ENCODE results near the gene PAH. TPM values are rescaled to one million over a fixed set of nuclear protein-coding genes. Genes with fewer than 3 reads are reported as not detected.

Gene PAH
- total and polyA plus RNA-seq, 2 of the 8 experiments (the other 6 are each of a cell fraction or from before 2014, with no cell fraction given): 3.9 to 9.0 TPM

DNA sequence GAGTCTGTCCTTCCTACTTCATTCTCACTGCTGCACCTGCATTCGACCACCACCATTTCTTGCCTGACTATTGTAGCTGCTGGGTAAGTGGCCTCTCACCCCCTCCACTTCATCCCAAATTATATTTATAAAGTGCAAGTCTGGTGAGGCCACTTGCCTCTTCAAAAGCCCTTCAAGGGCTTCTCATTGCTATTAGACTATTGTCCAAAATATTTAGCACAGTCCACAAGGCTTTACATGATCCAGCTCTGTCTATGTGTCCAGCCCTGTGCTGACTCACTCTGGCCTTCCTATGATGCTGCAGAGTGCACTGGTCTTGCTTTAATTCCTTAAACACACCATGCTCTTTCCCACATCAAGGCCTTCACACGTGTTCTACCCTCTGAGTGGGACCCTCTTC is 46.0 kb downstream of the PAH start:
- no peaks in the 10 kb centered on the region for H4K20me1 ChIP-seq (replicated peaks in 1 of 2; ENCODE audit: control insufficient read depth in 1 of 2, insufficient read depth in 2 of 2, low read length in 2 of 2)
- no peaks in the 10 kb centered on the region for H3K36me3 ChIP-seq (ENCODE audit: control insufficient read depth in 2 of 4, insufficient read depth in 4 of 4, low read length in 3 of 4)
- no peaks in the 10 kb centered on the region; a peak in 1 of 7 replicates for H3K27me3 ChIP-seq (replicated peaks in 1 of 4; ENCODE audit: control insufficient read depth in 3 of 4, extremely low read depth in 1 of 4, insufficient read depth in 3 of 4, low read length in 3 of 4)
- no peak overlapping the region for H2BK20ac ChIP-seq (ENCODE audit: low read length)
- no peak overlapping the region for H2AK5ac ChIP-seq (ENCODE audit: low read depth, low read length)
- FAIRE-seq: no peak
- no peak overlapping the region for H2AFZ ChIP-seq (ENCODE audit: low read length)
- H3K23ac ChIP-seq (ENCODE audit: insufficient read length): no peak overlapping the region
- H3K79me2 ChIP-seq (ENCODE audit: control insufficient read depth in 1 of 2, insufficient read depth in 2 of 2, low read length in 2 of 2): no peaks in the 10 kb centered on the region
- H4K8ac ChIP-seq (ENCODE audit: extremely low read depth, insufficient read depth, low read length): no peak overlapping the region
- no peak overlapping the region for H2BK12ac ChIP-seq (ENCODE audit: low read depth, low read length)
- H3K79me1 ChIP-seq (ENCODE audit: low read depth, low read length): no peaks in the 10 kb centered on the region
- no peak overlapping the region for H4K91ac ChIP-seq (replicated peaks; ENCODE audit: insufficient read length, low read length)
- no peak overlapping the region for H2BK5ac ChIP-seq (ENCODE audit: low read depth, low read length)
- H3K4me1 ChIP-seq (replicated peaks in 1 of 4; ENCODE audit: control insufficient read depth in 3 of 4, insufficient read depth in 4 of 4, low read length in 3 of 4): peaks cover 0 to 2% (median 0%) of the 10 kb centered on the region in 4 experiments; a peak in 1 of 7 replicates
- no peak overlapping the region for H2BK15ac ChIP-seq (ENCODE audit: low read length)
- no peak overlapping the region for H3K14ac ChIP-seq (ENCODE audit: insufficient read length)
- no peak for DNase-seq (ENCODE audit: low read depth in 1 of 2, low spot score in 2 of 2)
- H4K5ac ChIP-seq (ENCODE audit: insufficient read length, low read depth, low read length): no peak overlapping the region
- CTCF ChIA-PET (ENCODE audit: partially characterized antibody): interaction anchor here (1.1 to 2.4 kb wide), 4 partner anchors 8 to 20 kb away, joined by 3 to 10 read pairs (median 5); no protein-coding TSS in a partner anchor
- no peak overlapping the region for H3K27ac ChIP-seq (ENCODE audit: low read depth, low read length)
- TF ChIP-seq SAP30 (IDR thresholded peaks at IDR 0.05; ENCODE audit: insufficient read depth, insufficient replicate concordance, low read length) (no peak), SP2 (IDR thresholded peaks at IDR 0.05; ENCODE audit: low read length) (no peak), FOSL1 (IDR thresholded peaks at IDR 0.05; ENCODE audit: insufficient read depth, low read depth, low read length) (no peak), TBP (IDR thresholded peaks at IDR 0.05; ENCODE audit: low read depth, low read length) (no peak), CREB1 (IDR thresholded peaks at IDR 0.05) (no peak), TCF12 (IDR thresholded peaks at IDR 0.05; ENCODE audit: low read depth, low read length) (no peak)
- TF ChIP-seq, protein P1, sequence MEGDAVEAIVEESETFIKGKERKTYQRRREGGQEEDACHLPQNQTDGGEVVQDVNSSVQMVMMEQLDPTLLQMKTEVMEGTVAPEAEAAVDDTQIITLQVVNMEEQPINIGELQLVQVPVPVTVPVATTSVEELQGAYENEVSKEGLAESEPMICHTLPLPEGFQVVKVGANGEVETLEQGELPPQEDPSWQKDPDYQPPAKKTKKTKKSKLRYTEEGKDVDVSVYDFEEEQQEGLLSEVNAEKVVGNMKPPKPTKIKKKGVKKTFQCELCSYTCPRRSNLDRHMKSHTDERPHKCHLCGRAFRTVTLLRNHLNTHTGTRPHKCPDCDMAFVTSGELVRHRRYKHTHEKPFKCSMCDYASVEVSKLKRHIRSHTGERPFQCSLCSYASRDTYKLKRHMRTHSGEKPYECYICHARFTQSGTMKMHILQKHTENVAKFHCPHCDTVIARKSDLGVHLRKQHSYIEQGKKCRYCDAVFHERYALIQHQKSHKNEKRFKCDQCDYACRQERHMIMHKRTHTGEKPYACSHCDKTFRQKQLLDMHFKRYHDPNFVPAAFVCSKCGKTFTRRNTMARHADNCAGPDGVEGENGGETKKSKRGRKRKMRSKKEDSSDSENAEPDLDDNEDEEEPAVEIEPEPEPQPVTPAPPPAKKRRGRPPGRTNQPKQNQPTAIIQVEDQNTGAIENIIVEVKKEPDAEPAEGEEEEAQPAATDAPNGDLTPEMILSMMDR (IDR thresholded peaks at IDR 0.05; ENCODE audit: control extremely low read depth in 1 of 3, insufficient read depth in 1 of 3, low read depth in 1 of 3, low read length in 3 of 3): no peak
- H3K23me2 ChIP-seq (ENCODE audit: low read depth, low read length): no peaks in the 10 kb centered on the region
- WGBS, 2 experiments (ENCODE audit: extremely low coverage in 1 of 2, insufficient coverage in 1 of 2, insufficient read length in 1 of 2, insufficient replicate concordance in 2 of 2, low coverage in 1 of 2, low lambda C conversion rate in 2 of 2, missing lambda C conversion rate in 1 of 2): 82% methylated on average over 2 of the region's 2 CpGs; no CpG with 5 or more reads in 1 of the 2 experiments
- no peak overlapping the region for H3K4me2 ChIP-seq (ENCODE audit: insufficient read depth in 1 of 2, low read depth in 2 of 2, low read length in 2 of 2)
- H3K9me3 ChIP-seq (ENCODE audit: insufficient read depth in 2 of 2, low read depth in 1 of 2, low read length in 1 of 2): no peaks in the 10 kb centered on the region
- H3K56ac ChIP-seq (replicated peaks; ENCODE audit: insufficient read length, low read depth, low read length): no peak overlapping the region
- no peak overlapping the region for H3K18ac ChIP-seq (ENCODE audit: extremely low read depth, low read length)
- no peak overlapping the region for H3K4me3 ChIP-seq (ENCODE audit: extremely low read depth in 1 of 4, insufficient read depth in 2 of 4, low read depth in 3 of 4, low read length in 4 of 4)
- POLR2A ChIA-PET (ENCODE audit: partially characterized antibody): no interaction called here
- no peak overlapping the region for H3K4ac ChIP-seq (replicated peaks; ENCODE audit: insufficient read length, low read depth, low read length)
- no peak overlapping the region for H2BK120ac ChIP-seq (replicated peaks; ENCODE audit: low read depth, low read length)
- no peak overlapping the region for H3K9ac ChIP-seq (replicated peaks in 1 of 4; ENCODE audit: extremely low read depth in 1 of 4, low read depth in 3 of 4, low read length in 3 of 4)

Measured in H1 (cell line).